ENCODE data around the gene CNTN5.

CNTN5 gene

DNA sequence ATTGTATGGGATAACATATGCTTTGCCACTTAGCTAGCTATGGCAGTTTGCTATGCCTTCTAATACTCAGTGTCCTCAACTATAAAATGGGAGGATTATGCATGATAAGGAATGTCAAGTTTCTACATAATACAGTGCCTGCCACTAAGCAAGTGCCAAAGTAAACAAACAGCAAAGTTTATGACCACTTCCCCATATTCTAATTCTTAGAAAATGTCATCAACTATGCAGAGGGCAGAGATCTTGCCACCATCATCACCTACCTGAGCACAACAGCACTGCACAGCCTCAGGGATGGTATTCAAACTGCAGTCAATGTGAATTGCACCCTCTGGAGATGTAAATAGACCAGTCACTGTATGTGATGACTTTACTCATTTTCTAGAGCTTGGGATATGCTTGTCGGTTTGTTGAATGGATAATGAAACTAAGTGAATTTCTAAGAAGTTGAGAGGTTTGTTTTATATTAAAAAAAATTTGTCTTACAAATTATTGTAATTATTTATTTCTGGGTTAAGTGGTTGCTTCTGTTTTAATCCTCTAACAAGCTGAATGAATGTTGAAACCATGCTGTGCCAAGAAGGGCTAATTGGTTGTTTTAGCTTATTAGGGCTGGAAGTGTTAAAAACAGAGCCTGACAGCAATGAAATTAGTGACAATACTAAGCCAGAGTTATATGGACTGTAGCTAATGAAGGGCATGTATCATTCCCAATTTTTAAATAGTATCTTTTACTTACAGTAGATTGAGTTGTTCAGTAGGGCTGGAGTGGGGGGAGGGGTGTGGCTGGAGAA lies 398.4 kb downstream of the CNTN5 start:
- DNase-seq: no peak

- no peak for DNase-seq
Observed at GRCh38 chr11:99419991-99420390, 399.2 kb downstream of the CNTN5 start.

GRCh38 chr11:99422581-99423427 lies 402.1 kb downstream of the CNTN5 start:
- no peak for DNase-seq

DNA sequence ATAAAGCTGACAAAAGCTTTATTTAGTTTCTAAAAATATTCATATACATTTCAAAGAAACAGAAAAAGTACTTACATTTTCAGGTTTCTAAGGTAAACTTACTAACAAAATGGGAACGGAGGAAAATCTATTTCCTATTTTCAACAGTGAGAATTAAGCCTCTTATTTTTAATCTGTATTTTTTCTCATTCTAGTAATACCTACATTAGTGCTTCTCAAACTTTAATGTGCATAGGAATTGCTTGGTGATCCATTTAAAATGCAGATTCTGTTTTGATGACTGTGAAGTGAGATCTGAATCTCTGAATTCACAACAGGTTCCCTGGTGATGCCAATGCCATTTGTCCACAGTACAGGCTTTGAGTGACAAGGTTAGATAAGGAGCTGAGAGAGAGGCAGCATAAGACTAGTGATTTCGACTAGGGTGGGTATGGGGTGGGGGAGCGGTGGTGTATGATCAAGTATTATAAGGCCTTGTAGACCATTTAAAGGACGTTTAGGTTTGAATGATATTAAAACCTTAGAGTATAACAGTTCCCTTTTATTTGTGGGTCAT lies 402.8 kb downstream of the CNTN5 start:
- DNase-seq: no peak

GRCh38 chr11:99424313-99425084 lies 403.8 kb downstream of the CNTN5 start:
- no peak for DNase-seq

GRCh38 chr11:99425596-99425995 lies 404.8 kb downstream of the CNTN5 start:
- no peak for DNase-seq

- DNase-seq: no peak
Observed at GRCh38 chr11:99432677-99433076, 411.9 kb downstream of the CNTN5 start.

GRCh38 chr11:99443276-99443675 lies 422.5 kb downstream of the CNTN5 start:
- DNase-seq: no peak

GRCh38 chr11:99446400-99446799 lies 425.7 kb downstream of the CNTN5 start:
- no peak for DNase-seq

DNA sequence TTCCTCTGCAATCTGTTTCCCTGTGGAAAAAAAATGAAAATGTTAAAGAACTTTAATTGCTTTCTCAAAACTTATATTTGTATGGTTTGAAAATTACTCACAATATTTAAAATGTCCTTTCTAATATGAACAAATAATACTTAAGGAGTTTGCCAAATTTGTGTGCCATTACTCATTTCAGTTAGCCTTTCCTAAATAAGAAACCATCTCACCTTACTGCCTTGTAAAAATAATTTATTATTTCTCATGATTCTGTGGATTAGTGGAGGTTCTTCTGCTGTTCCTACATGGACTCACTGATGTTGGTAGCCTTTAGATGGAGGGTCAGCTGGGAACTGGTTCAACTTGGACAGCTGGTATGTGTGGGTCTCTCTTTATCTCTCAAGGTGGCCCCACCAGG lies 428.6 kb downstream of the CNTN5 start:
- DNase-seq: no peak

GRCh38 chr11:99452075-99452474 lies 431.3 kb downstream of the CNTN5 start:
- DNase-seq: no peak

DNA sequence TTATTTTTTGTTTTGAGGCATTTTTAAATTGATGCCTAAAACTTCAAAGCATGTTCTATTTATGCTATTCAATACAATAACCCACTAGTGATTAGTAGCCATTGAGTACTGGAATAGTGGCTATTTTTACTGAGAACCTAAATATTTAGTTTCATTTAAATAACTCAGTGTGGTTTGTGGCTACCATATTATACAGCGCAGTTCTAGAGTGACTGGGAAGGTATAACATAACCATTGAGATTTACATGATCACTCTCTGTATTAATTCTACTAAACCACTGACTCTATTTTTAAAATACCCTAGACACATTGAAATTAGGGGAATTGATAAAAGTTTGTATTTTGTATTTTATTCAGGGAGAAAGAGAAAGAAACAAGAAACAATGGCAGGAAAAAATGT lies 441.2 kb downstream of the CNTN5 start:
- no peak for DNase-seq

DNA sequence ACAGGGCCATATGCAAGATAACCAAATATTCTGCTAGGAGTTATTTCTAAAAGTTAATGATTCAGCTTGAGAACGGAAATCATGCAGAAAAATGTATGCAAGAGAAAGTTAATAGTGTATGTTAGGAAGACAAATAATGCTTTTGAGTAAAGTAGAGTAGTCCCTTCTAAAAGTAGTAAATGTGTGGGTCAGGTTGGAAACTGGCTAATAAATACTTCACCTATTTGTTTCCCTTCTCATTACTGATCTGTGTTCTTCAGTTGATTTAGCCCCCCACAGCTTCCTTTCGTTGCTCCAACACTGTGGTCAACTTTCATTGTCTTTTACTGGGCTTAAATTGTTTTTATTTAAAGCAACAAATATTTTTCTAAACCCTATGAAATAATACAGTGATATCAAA lies 444.2 kb downstream of the CNTN5 start:
- no peak for DNase-seq

- DNase-seq: no peak
Observed at GRCh38 chr11:99489581-99489980, 468.8 kb downstream of the CNTN5 start.

- DNase-seq: no peak
Observed at GRCh38 chr11:99494065-99494464, 473.3 kb downstream of the CNTN5 start.

DNA sequence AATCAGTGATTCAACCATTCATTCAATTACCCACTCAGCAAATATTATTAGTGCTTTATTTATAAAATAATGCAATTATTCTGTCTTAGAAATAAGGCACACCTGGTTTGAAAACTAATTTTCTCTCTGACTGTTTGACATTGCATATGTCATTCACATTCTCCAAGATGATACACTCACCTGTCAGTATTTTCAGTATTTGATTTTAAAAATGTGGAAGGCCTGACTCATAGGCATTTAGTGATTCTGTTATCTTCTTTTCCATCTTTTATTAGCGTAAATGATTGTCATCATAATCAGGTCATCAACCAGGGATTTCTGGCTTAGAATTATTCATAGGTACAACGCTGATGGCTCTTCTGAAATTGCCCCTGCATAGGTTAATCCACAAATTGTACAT lies 480.9 kb downstream of the CNTN5 start:
- no peak for DNase-seq

GRCh38 chr11:99505316-99505715 lies 484.6 kb downstream of the CNTN5 start:
- no peak for DNase-seq

DNA sequence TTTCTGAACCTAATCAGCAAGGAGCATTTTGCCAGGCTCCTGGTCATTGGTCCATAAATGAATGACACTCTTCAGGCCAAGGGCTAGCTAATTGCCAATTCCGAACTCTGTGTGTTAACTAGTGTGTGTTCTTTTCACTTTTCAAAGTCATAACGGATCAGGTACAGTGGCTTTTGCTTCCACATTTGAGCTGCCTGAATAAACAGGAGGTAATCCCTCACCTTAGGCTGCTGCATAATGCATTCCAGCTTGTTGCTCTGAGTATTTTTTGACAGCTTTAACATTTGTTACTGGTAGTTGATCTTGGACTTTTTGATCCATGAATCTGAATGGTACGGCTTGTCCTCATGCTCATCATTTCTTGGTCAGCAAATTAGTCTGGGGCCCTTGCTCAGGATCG lies 485.1 kb downstream of the CNTN5 start:
- no peak for DNase-seq

DNA sequence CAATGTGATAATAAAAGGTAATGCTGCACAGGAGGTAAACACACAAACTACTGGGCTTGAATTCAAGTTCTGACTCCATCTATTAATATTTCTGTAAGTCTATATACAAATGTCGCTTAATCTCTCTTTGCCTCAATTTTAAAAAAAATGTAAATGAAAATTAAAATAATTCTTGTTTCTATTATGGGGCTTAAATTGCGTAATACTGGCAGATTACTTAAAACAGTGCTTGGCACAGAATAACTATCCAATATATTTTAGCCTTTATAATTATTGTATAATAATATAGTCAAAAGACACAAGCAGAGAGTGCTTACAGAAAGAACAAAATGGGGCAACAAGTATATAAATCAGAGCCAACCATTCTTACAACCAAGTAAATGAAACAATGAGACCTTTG lies 489.1 kb downstream of the CNTN5 start:
- DNase-seq: no peak

GRCh38 chr11:99513368-99513767 lies 492.6 kb downstream of the CNTN5 start:
- no peak for DNase-seq

- no peak for DNase-seq
Observed at GRCh38 chr11:99519095-99519494, 498.3 kb downstream of the CNTN5 start.

- no peak for DNase-seq
Observed at GRCh38 chr11:99522467-99523173, 501.9 kb downstream of the CNTN5 start.

- DNase-seq: no peak
Observed at GRCh38 chr11:99531468-99531867, 510.7 kb downstream of the CNTN5 start.

All from NCI-H1417 treated with DMSO at 0.1 percent for 48 hours (cell line).